D721Med (cell line): ENCODE measurements around the gene PARP8.

Source experiments
- DNase-seq: peaks from one replicate; pipeline ENCODE4 v3.0.0; 2011; ENCODE audit warnings: low spot score; ENCODE audit not compliant: insufficient read length
- FAIRE-seq: peaks from 2 replicates; lab custom pipeline; 2011; peaks lifted over from hg19 to GRCh38; lab: Jason Lieb, UNC
- TF ChIP-seq, protein P1 (sequence below): IDR thresholded peaks from 2 replicates; pipeline ENCODE4 v1.5.1; 2012; ENCODE audit warnings: mild to moderate bottlenecking, control low read depth; ENCODE audit not compliant: insufficient read depth; ENCODE audit errors: missing control alignments

Gene PARP8

DNA sequence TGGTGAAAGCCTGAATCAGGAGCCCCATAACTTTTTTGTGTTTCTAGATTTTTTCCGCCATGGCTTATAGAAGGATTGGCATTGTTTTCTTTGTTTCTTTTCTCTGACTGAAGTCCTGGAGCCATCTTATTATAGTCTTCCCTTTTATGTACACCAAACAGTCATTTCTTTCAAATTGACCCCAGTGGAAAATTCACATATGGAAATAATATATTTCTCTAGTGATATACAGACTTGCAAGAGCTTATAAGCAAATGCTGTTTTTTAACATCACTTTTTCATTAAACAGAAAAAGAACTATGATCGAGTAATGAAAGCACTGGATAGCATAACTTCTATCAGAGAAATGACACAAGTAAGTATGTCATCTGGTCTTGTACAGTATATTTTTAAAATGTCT, 155.6 kb downstream of the PARP8 start:
- TF ChIP-seq, protein P1, sequence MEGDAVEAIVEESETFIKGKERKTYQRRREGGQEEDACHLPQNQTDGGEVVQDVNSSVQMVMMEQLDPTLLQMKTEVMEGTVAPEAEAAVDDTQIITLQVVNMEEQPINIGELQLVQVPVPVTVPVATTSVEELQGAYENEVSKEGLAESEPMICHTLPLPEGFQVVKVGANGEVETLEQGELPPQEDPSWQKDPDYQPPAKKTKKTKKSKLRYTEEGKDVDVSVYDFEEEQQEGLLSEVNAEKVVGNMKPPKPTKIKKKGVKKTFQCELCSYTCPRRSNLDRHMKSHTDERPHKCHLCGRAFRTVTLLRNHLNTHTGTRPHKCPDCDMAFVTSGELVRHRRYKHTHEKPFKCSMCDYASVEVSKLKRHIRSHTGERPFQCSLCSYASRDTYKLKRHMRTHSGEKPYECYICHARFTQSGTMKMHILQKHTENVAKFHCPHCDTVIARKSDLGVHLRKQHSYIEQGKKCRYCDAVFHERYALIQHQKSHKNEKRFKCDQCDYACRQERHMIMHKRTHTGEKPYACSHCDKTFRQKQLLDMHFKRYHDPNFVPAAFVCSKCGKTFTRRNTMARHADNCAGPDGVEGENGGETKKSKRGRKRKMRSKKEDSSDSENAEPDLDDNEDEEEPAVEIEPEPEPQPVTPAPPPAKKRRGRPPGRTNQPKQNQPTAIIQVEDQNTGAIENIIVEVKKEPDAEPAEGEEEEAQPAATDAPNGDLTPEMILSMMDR: no peak
- FAIRE-seq (no peak), DNase-seq (no peak)

DNA sequence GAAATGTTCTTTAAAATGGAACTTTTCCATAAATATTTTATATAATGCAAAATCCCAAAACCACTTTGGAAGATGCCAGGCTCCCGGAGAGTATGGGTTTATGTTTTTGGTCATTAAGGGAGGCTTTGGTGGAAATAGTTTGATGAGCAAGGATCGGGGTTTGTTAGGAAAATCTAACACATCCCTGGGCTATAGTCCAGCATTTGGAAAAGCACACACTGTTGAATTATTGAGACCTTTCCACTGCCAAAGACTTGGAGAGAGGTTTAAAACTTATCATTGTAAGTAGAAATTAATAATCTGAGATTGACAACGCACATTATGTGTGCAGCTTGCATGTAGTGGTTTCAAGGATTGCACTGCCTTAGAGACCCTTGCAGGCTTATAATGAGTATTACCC, 156.3 kb downstream of the PARP8 start:
- TF ChIP-seq, protein P1: no peak
- FAIRE-seq: no peak

DNA sequence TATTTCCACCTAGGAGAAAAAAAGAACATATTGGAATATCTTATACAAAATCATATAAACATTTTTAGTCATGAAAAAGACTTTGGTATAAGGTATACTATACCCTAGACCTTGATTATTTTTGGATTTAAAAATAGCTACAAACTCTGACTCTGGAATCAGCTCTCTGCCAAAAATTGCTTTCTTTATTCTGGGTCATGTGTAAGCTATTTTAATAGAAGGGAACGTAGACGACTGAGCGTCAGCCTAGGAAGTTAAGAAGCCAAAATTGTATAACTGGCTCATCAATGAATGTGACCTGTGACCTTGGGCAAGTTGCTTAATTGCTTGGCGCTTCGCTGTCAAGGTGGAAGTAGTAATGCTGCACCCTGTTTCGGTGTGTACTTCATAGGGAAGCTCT, 157.1 kb downstream of the PARP8 start:
- TF ChIP-seq, protein P1: no peak
- no peak for DNase-seq
- FAIRE-seq: no peak

More for the DNA sequence above, 156.3 kb downstream of the PARP8 start:
- no peak for DNase-seq

- FAIRE-seq (no peak), DNase-seq (no peak)
- TF ChIP-seq, protein P1: no peak
Observed at GRCh38 chr5:50824109-50824508, 157.7 kb downstream of the PARP8 start.

GRCh38 chr5:50827516-50828247, 161.2 kb downstream of the PARP8 start:
- FAIRE-seq (no peak), DNase-seq (no peak)
- TF ChIP-seq, protein P1: no peak

GRCh38 chr5:50829023-50829422, 162.6 kb downstream of the PARP8 start:
- no peak for FAIRE-seq
- TF ChIP-seq, protein P1: no peak
- DNase-seq: no peak

GRCh38 chr5:50832657-50833284, 166.3 kb downstream of the PARP8 start:
- FAIRE-seq: no peak
- TF ChIP-seq, protein P1: no peak
- DNase-seq: no peak
